Kasumi-1 (cell line): ENCODE measurements around the gene TIE1.
"Not testable (repeated sequence)": the region's sequence is repeated elsewhere in the genome, so short reads cannot be mapped to it uniquely, and the experiment has no call there.

Source experiments
- DNase-seq, 2 experiments: peaks; one replicate each; lab custom pipeline; 2025; lab: John Stamatoyannopoulos, UW

Gene TIE1

GRCh38 chr1:43363283-43363934 lies 62.6 kb downstream of the TIE1 start:
- DNase-seq: no peak

GRCh38 chr1:43363935-43364525 lies 63.2 kb downstream of the TIE1 start:
- no peak for DNase-seq

DNA sequence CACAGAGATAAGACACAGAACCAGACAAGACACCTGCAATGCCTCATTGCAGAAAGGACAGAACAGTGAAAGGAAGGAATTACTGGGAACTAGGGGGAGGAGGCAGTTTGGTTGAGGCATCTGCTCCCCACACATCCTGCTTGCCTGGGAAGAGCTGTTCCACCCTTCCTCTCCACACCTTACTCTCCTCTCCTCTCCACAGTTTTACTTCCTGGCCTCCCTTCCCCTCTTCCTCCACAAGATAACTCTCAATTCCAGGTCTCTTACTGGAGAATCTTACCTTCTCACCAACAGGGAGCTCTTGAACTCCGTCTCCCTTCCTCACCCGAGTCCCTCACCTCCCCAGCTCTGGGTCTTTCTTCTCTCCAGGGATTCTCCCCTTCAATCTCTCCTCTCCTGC lies 64.9 kb downstream of the TIE1 start:
- DNase-seq: no peak

GRCh38 chr1:43366179-43366578 lies 65.4 kb downstream of the TIE1 start:
- DNase-seq: no peak

GRCh38 chr1:43366601-43367025 lies 65.8 kb downstream of the TIE1 start:
- no peak for DNase-seq

GRCh38 chr1:43367026-43367903 lies 66.5 kb downstream of the TIE1 start:
- peak in 1 of 2 experiments; percentile 53 for DNase-seq

DNA sequence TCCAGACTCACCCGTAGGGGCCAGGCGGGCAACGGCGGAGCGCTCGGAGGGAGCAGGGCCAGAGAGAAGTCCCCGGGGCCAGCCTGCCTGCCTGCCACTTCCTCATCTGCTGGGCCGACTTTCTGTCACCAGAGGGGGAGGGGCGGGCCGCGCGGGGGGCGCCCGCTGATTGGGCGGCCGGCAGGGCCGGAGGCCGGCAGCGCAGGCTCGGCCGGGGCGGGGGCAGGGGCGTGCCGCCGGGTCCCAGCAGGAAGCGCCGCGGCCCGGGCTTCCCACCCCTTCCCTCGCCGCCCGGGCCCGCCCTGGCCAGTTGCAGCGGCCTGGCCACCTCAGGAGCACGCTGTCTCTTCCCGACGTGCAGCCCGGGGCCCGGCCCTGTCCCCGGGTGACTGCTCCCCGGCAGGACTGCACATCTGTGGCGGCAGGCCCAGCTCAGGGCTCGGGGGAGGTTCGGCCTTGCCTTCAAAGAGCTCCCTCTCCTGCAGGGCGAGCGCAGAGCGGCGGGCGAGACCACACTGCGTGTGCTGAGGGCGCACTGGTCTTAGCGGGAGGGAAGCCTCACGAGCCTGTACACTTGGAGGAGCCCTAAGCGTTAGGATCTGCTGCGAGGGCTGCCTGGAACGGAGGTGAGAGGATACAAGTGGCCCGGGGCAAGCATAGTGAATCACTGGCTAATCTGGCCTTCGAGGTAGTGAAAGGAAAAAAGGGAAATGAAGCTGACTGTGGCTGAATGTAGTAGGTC lies 67.3 kb downstream of the TIE1 start, which contains the start of gene ELOVL1:
Gene ELOVL1, minus strand, starts transcription at position 108 of the 742 bp plus-strand sequence. CDS start 2,402 bp downstream, outside the sequence.
- peak; percentile 77 to 82 for DNase-seq

DNA sequence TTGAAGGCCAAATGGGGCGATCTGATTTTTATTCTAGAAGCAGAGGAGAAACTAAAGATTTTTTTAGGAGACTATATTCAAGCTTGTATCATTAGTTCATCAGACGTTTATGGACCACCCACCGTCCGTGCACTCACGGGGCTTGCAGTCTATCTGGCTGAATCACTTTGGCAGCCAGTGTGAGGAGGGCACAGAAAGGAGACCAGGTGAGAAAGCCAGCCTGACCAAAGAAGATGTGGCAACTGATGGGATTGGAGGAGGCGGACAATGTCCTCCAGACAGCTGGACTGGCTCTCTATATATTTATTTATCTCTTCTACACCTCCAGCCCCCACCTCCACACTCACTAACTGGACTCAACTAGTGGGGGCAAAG lies 67.9 kb downstream of the TIE1 start:
- DNase-seq: no peak

- not testable (repeated sequence) for DNase-seq
These were observed 69.0 kb downstream of the TIE1 start for GRCh38 chr1:43369779-43370178.

GRCh38 chr1:43370564-43370963 lies 69.8 kb downstream of the TIE1 start:
- DNase-seq: no peak

DNA sequence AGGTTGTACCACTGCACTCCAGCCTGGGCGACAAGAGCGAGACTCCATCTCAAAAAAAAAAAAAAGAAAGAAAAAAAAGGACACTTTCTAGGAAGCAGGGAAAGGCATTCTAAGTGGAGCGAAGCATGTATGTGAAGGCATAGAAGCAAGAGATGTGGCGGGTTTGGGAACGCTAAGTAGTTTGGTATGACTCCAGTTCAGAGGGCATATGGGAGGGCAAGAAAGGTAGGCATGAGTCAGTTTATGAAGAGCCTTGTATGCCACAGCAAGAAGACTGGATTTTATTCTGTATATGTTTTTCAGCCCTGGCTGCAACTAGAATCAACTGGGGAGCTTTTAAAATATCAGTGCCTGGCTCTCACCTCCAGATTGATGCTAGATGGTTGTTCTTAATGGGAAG lies 71.4 kb downstream of the TIE1 start:
- no peak for DNase-seq
